Upper lobe of left lung (tissue), 6 donors: ENCODE measurements around the gene AHNAK. TPM values are rescaled to one million over a fixed set of nuclear protein-coding genes. Genes with fewer than 3 reads are reported as not detected.

ENCODE experiments used
- ATAC-seq, 2 donors: fragments of 200-7000 bp; cut with Tn5 transposase; one replicate each; pipeline ENCODE4 v1.9.1; 2022; ENCODE audit warnings: mild to moderate bottlenecking in 2 of 2, moderate library complexity in 2 of 2; ENCODE audit not compliant: low FRiP score in 2 of 2
- DNase-seq, 2 donors: peaks; one replicate each; pipeline ENCODE4 v3.0.0-alpha.2; 2019 to 2020
- H3K27ac ChIP-seq, 4 donors: fragments of 200-600 bp; sonication (generic); one replicate each; pipeline ENCODE4 v1.5.1; 2016 to 2019
- H3K27me3 ChIP-seq, 4 donors: fragments of 200-600 bp; sonication (generic); one replicate each; pipeline ENCODE4 v1.5.1; 2017 to 2019
- H3K36me3 ChIP-seq, 4 donors: fragments of 200-600 bp; sonication (generic); one replicate each; pipeline ENCODE4 v1.5.1; 2016 to 2019
- H3K4me1 ChIP-seq, 4 donors: fragments of 200-600 bp; sonication (generic); one replicate each; pipeline ENCODE4 v1.5.1; 2018 to 2019
- H3K4me3 ChIP-seq, 4 donors: fragments of 200-600 bp; sonication (generic); one replicate each; pipeline ENCODE4 v1.5.1; 2017 to 2019; ENCODE audit warnings: mild to moderate bottlenecking in 2 of 4, moderate library complexity in 1 of 4
- H3K9me3 ChIP-seq, 4 donors: fragments of 200-600 bp; sonication (generic); one replicate each; pipeline ENCODE4 v1.5.1; 2018 to 2019
- CTCF ChIP-seq, 6 experiments: fragments of 450-650 bp in 4 of 6; fragments of 200-600 bp in 2 of 6; sonication (generic) in 2 of 6; IDR thresholded peaks; one replicate each; pipeline ENCODE4 v1.5.1; 2016 to 2019; ENCODE audit warnings: antibody characterized with exemption in 6 of 6
- EP300 ChIP-seq, 4 donors: sonication (generic); formaldehyde crosslinking; IDR thresholded peaks; one replicate each; pipeline ENCODE4 v1.5.1; 2017; ENCODE audit warnings: antibody characterized with exemption in 4 of 4, control low read depth in 2 of 4
- POLR2A ChIP-seq, 4 donors: fragments of 450-650 bp; IDR thresholded peaks; one replicate each; pipeline ENCODE4 v1.5.1; 2016 to 2017; ENCODE audit warnings: antibody characterized with exemption in 4 of 4, mild to moderate bottlenecking in 2 of 4
- POLR2AphosphoS5 ChIP-seq, 2 donors: sonication (generic); formaldehyde crosslinking; IDR thresholded peaks; one replicate each; pipeline ENCODE4 v1.5.1; 2017; ENCODE audit warnings: antibody characterized with exemption in 2 of 2
- WGBS, 2 donors: methylation state at CpG; one replicate each; pipeline ENCODE4 v1.1.5; 2017 to 2018; 5-methylcytosine and 5-hydroxymethylcytosine counted together
- total RNA-seq, 6 donors: library from RNA; depleted of rRNA in 4 of 6; stranded (reverse); fragments of >200 nt in 4 of 6; gene quantifications; one replicate each; pipeline versions ENCODE4 v1.1.0 to v1.2.1, GENCODE V29; 2016 to 2021
- donor health status: DM: no; HTN: no; CAD: no; lungs with moderate emphysema.
- donor health status: DM: no; HTN: yes; CAD: no; lungs with severe emphysema.

The AHNAK gene
- total RNA-seq, 6 donors from 2014 or later = 583 to 1,153 (median 829) TPM

GRCh38 chr11:62540804-62541701, 5.6 kb downstream of the AHNAK start:
- ATAC-seq = no peak
- WGBS, 2 donors = 23 to 24% methylated on average over 12 to 15 of the region's 16 CpGs
- Histone ChIP-seq H3K27ac (peak overlapping the region; percentile 96 to 99 (median 98)), H3K9me3 (no peaks in the 10 kb centered on the region), H3K36me3 (peaks cover 0 to 16% (median 6%) of the 10 kb centered on the region in 4 donors), H3K4me3 (peak overlapping the region in 3 of 4 donors; percentile 6 to 92 (median 34)), H3K4me1 (peaks cover 70 to 93% (median 82%) of the 10 kb centered on the region in 4 donors), H3K27me3 (no peaks in the 10 kb centered on the region)
- DNase-seq = no peak
- TF ChIP-seq POLR2AphosphoS5 (IDR thresholded peaks at IDR 0.05) = no peak
- no peak for TF ChIP-seq POLR2A (IDR thresholded peaks at IDR 0.05)
- TF ChIP-seq EP300 (IDR thresholded peaks at IDR 0.05) = no peak
- TF ChIP-seq CTCF (IDR thresholded peaks at IDR 0.05) = no peak

- 26 to 80% methylated on average over 1 to 13 of the region's 13 CpGs for WGBS, 2 donors
- peaks cover 10 to 33% (median 23%) of the 10 kb centered on the region in 4 donors for H3K36me3 ChIP-seq
- peak; percentile 56 to 81 for DNase-seq
- peaks cover 72 to 95% (median 78%) of the 10 kb centered on the region in 4 donors for H3K4me1 ChIP-seq
- ATAC-seq = peak in 1 of 2 donors; percentile 62
- no peaks in the 10 kb centered on the region for H3K9me3 ChIP-seq
- TF ChIP-seq POLR2A (IDR thresholded peaks at IDR 0.05) (no peak), CTCF (IDR thresholded peaks at IDR 0.05) (no peak), POLR2AphosphoS5 (IDR thresholded peaks at IDR 0.05) (no peak), EP300 (IDR thresholded peaks at IDR 0.05) (no peak)
- peak overlapping the region; percentile 96 to 99 (median 98) for H3K27ac ChIP-seq
- peak overlapping the region in 2 of 4 donors; percentile 13 to 19 for H3K4me3 ChIP-seq
- H3K27me3 ChIP-seq = no peaks in the 10 kb centered on the region
Observed at GRCh38 chr11:62539238-62539925, 7.2 kb downstream of the AHNAK start.

GRCh38 chr11:62538470-62539237, 8.0 kb downstream of the AHNAK start:
- TF ChIP-seq CTCF (IDR thresholded peaks at IDR 0.05) = no peak
- no peak for TF ChIP-seq POLR2A (IDR thresholded peaks at IDR 0.05)
- no peak for TF ChIP-seq EP300 (IDR thresholded peaks at IDR 0.05)
- no peak for TF ChIP-seq POLR2AphosphoS5 (IDR thresholded peaks at IDR 0.05)
- Histone ChIP-seq H3K4me3 (peak overlapping the region in 2 of 4 donors; percentile 13 to 19), H3K9me3 (no peaks in the 10 kb centered on the region), H3K27me3 (no peaks in the 10 kb centered on the region), H3K27ac (peak overlapping the region; percentile 96 to 99 (median 98)), H3K4me1 (peaks cover 70 to 88% (median 71%) of the 10 kb centered on the region in 4 donors), H3K36me3 (peaks cover 16 to 40% (median 30%) of the 10 kb centered on the region in 4 donors)
- WGBS, 2 donors = 54 to 63% methylated on average over 18 to 19 of the region's 19 CpGs
- no peak for DNase-seq
- ATAC-seq = no peak

- Histone ChIP-seq H3K9me3 (no peaks in the 10 kb centered on the region), H3K4me3 (no peak overlapping the region), H3K27ac (peak overlapping the region in 2 of 4 donors; percentile 43 to 98), H3K36me3 (peaks cover 34 to 62% (median 52%) of the 10 kb centered on the region in 4 donors), H3K27me3 (no peaks in the 10 kb centered on the region), H3K4me1 (peaks cover 48 to 66% (median 49%) of the 10 kb centered on the region in 4 donors)
- DNase-seq (no peak), ATAC-seq (no peak)
- TF ChIP-seq POLR2AphosphoS5 (IDR thresholded peaks at IDR 0.05) (no peak), EP300 (IDR thresholded peaks at IDR 0.05) (no peak), CTCF (IDR thresholded peaks at IDR 0.05) (no peak), POLR2A (IDR thresholded peaks at IDR 0.05) (no peak)
- WGBS, 2 donors = 70 to 76% methylated on average over 21 of the region's 21 CpGs
Observed at GRCh38 chr11:62536301-62536957, 10.2 kb downstream of the AHNAK start.
